ENCODE data around the gene SLC6A8.
"Not testable (repeated sequence)": the region's sequence is repeated elsewhere in the genome, so short reads cannot be mapped to it uniquely, and the experiment has no call there.

SLC6A8 gene

DNA sequence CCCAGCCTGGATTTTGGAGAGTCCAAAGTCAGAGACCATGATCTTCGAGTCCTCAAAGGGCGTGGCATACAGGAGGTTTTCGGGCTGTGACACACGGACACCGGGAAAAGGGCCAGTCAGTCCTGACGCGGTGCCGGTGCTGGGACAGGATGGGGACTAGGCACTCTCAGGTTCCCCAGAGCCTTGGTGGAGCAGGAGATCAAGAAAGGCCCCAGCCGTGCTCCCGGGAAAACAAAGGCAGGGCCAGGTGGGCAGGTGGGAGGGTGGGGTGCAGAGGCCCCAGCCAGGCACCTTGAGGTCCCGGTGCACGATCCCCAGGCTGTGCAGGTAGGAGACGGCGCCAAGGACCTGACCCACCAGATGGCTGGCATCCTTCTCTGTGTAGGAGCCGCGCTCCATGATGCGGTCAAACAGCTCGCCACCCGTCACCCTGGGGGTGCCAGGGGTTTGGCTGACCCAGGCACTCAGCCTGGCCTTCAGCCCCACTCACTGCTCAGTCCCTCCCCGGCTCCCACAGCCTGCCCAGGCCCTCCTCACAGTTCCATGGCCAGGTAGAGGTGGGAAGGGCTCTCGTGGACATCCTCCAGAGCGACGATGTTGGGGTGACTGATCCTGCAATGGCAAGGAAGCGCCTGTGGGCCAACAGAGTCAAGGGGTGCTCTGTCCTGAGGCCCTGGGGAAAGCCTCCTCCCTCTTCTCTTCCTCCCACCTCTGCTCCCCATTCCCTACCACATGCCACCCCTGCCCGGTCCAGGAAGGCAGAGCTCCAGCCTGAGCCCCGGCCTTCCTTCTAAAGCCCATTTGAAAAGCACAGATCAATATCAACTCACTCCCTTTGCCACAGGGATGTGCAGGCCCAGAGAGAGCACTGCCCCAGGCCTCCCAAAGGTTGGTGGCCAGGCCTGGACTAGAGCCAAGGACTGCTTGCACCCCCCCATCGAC is 15.9 kb upstream of the SLC6A8 start:
- CTCF ChIA-PET = interaction anchor here (0.6 to 8.3 kb wide), 4 partner anchors 11 to 730 kb away, joined by 3 to 107 read pairs (median 4); no protein-coding TSS in a partner anchor
- TF ChIP-seq CTCF (IDR thresholded peaks at IDR 0.05; ENCODE audit: insufficient read depth, low read length, missing control alignments) = no peak
- DNase-seq (ENCODE audit: low read depth, low spot score) = no peak
- POLR2A ChIA-PET = no interaction called here
- no peak overlapping the region for H3K4me3 ChIP-seq (ENCODE audit: low read depth, low read length)

DNA sequence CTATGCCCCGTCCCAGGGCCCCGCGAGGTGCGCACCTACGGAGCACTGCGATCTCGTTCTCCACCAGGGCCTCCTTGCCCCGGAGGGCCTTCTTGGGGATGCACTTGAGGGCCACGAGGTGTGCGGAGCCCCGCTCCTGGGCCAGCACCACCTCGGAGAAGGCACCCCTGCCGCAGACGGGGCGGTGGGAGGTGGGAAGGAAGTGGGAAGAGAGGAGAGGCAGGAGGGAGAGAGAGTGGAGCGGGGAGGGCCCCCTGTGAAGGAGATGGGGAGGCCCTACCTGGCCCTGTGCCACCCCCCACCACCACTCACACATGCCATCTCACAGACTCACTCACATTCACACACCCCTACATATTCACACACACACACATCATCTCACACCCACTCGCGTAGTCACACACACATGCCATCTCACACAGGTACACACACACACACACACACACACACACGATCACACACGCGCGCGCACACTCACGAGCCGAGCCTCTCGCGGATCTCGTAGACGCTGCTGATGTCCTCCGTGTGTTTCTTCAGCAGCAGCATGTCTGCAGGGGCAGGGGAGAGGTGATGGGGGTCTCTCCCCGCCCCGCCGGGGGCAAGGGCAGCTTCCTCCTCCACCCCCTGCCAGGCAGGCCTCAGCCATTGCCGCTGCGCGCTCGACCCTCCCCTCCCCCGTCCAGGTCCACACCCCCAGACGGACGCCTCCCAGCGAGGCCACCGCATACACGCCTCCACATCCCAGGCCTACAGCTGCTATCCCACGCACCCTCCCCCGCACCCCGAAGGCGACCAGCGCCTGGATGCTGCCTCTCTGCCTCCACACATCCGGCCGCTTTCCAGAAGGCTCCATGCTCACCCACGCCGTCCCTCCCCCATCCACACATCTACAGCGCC is 14.9 kb upstream of the SLC6A8 start:
- CTCF ChIA-PET = interaction anchor here (1.2 kb wide), 1 partner anchor 133 kb away, joined by 4 read pairs; no protein-coding TSS in a partner anchor
- no peak for TF ChIP-seq CTCF (IDR thresholded peaks at IDR 0.05; ENCODE audit: insufficient read depth, low read length, missing control alignments)
- no peak overlapping the region for H3K4me3 ChIP-seq (ENCODE audit: low read depth, low read length)
- DNase-seq (ENCODE audit: low read depth, low spot score) = no peak
- POLR2A ChIA-PET = no interaction called here

- POLR2A ChIA-PET = no interaction called here
- no peak for TF ChIP-seq CTCF (IDR thresholded peaks at IDR 0.05; ENCODE audit: insufficient read depth, low read length, missing control alignments)
- CTCF ChIA-PET = interaction anchor here (1.2 kb wide), 1 partner anchor 134 kb away, joined by 4 read pairs; no protein-coding TSS in a partner anchor
- DNase-seq (ENCODE audit: low read depth, low spot score) = no peak
- H3K4me3 ChIP-seq (ENCODE audit: low read depth, low read length) = no peak within 1 kb of the TSS
Measured at GRCh38 chrX:153673428-153674218, 14.1 kb upstream of the SLC6A8 start, which contains the start of gene PNCK. Gene PNCK (minus strand): TSS chrX:153673813. CDS start chrX:153673076, 737 bp downstream.

DNA sequence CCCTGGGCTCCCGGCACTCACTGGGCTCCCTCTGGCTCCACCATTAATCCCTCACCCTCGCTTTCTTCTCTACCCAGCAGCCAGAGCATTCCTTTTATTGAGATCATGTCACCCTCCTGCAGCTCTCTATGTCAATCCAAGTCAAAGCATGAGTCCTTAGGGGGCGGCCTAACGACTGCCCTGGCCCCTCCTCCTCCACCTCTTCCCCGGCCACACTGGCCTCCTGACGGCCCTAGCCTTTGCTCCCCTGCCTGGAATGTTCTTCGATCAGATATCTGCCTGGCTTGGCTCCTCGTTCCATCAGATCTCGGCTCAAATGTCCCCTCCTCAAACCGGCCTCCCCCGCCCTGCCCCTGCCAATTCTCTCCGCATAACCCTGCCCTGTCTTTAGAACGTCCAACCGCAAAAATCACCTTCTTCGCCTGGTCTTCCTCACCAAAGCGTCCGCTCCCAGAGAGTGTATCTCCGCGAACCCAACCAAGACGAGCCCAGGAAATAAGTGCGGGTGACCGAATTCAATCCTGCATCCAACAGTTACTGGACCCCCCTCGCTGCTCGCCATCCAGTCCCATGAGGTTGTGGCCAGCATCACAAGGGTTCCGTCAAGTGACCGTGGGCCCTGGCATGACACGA is 13.4 kb upstream of the SLC6A8 start:
- ChIA-PET CTCF (no interaction called here), POLR2A (no interaction called here)
- no peak for DNase-seq (ENCODE audit: low read depth, low spot score)
- no peak for TF ChIP-seq CTCF (IDR thresholded peaks at IDR 0.05; ENCODE audit: insufficient read depth, low read length, missing control alignments)
- H3K4me3 ChIP-seq (ENCODE audit: low read depth, low read length) = no peak overlapping the region

DNA sequence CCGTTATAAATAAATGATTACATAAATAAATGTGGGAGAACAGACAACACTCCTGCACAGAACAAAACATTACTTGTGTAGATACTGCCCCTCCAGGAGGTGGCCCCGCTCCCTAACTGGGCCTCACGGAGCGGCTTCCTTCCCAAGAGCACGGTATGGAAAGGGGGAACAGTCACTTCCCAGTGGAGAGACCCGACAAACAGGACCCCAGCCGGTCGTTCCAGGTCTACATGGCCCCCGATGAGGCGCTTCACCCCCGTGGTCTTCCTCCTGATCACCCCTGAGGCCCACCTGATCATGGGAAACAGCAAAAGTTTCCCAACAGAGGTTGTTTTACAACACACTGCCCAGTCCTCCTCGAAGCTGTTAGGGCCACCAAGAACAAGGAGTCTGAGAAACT is 6.6 kb upstream of the SLC6A8 start:
- CTCF ChIA-PET = interaction anchor here (2.2 kb wide), 1 partner anchor 72 kb away, joined by 8 read pairs; no protein-coding TSS in a partner anchor
- no peak overlapping the region for H3K4me3 ChIP-seq (ENCODE audit: low read depth, low read length)
- TF ChIP-seq CTCF (IDR thresholded peaks at IDR 0.05; ENCODE audit: insufficient read depth, low read length, missing control alignments) = no peak
- POLR2A ChIA-PET = no interaction called here
- DNase-seq (ENCODE audit: low read depth, low spot score) = no peak

- CTCF ChIA-PET = interaction anchor here (0.6 to 2.5 kb wide), 4 partner anchors 15 to 74 kb away, joined by 3 to 19 read pairs (median 6); no protein-coding TSS in a partner anchor
- DNase-seq (ENCODE audit: low read depth, low spot score); POLR2A ChIA-PET; H3K4me3 ChIP-seq (ENCODE audit: low read depth, low read length): not testable (repeated sequence)
Measured at GRCh38 chrX:153683486-153683885, 4.2 kb upstream of the SLC6A8 start.
